Effector CD8-positive, alpha-beta T cell (primary cell): ENCODE data around the gene WDR45B.
"Not testable (repeated sequence)": the region's sequence is repeated elsewhere in the genome, so short reads cannot be mapped to it uniquely, and the experiment has no call there.

Experiments used
- DNase-seq: peaks from one replicate; lab custom pipeline; 2025; lab: John Stamatoyannopoulos, UW

The WDR45B gene

DNA sequence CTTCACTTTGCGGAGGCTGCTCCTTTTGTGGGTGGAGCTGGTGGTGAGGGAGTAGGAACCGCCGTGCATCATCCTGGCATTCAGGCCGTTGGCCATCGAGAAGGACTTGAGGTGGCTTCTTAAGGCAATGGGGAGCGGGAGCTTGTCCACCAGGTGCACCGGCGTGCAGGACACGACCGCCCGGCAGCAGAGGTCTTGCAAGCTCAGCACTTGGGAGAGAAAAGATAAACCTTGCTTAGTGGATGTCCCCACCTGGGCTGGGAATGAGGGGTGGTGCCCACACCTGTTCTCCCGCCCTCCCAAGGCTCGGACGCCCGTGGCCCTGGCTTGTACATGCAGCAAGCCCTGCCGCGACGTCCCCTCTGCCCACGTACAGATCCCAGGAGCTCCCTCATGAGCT lies 9.7 kb upstream of the WDR45B start:
- no peak for DNase-seq

DNA sequence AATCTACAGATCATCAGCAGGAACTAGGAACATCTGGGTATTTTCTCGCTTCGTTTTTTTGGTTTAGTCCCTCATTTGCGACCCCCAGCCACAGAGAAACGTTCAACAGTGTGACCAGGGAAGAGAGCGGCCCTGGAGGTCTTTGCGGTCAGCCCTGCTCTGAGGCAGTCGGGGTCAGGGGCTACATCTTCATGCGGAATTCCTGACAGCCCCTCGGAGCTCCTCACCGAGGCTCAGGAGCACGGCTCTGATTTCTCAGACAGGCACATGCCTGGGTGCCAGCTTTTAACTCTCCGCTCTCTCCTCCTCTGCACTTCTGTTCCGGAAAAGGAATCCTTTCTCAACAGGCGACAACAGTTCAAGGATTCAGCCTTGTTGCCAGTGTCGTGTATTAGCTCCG lies 8.0 kb upstream of the WDR45B start:
- no peak for DNase-seq

DNA sequence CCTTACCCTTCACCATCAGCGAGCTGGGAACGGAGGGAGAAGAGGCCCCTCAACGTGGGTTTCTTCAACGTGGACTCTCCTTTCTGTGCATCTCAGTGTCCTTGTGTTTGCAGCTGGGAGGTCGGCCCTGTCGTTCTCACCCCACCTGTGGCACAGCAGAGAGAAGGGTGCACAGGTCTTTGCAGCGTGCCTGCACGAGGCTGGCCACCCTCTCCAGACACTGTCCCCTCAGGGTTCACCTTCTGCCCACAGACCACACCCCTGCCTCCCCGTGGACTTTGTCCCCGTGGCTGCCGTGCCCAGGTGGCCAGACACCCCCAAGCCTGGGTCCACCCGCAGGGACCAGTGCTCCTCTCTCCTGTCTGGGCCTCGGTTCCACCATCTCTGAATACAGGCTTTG lies 7.3 kb upstream of the WDR45B start:
- DNase-seq: no peak

DNA sequence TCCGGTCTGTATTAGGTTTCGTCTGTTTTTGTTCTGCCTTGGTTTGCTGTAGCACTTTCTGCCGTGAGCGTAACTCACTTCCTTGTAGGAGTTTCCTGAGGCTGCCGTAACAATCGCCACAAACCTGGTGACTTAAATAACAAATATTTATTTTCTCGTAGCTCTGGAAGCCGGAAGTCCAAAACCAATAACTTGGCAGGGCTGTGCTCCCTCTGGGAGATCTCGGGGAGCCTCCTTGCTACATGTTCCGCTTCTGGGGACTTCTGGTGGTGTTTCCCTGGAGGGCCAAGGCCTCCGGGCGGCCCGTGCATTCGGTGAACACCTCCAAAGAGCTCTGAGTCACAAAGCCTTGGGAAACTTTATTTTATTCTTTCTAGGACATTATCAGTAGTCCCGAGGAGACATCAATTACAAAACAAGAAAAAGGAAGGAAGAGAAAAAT lies 6.8 kb upstream of the WDR45B start:
- no peak for DNase-seq

DNA sequence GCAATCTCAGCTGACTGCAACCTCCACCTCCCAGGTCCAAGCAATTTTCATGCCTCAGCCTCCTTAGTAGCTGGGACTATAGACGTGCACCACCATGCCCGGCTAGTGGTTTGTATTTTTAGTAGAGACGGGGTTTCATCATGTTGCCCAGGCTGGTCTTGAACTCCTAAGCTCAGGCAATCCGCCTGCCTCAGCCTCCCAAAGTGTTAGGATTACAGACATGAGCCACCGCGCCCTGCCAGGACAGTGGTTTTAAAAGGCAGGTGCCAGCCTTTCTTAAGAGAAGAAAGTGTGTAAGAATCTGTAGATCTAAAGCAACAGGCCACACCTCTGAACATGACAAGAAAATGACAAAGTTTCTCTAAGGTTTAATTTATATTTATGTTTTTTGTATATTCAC lies 6.4 kb upstream of the WDR45B start:
- DNase-seq: not testable (repeated sequence)

DNA sequence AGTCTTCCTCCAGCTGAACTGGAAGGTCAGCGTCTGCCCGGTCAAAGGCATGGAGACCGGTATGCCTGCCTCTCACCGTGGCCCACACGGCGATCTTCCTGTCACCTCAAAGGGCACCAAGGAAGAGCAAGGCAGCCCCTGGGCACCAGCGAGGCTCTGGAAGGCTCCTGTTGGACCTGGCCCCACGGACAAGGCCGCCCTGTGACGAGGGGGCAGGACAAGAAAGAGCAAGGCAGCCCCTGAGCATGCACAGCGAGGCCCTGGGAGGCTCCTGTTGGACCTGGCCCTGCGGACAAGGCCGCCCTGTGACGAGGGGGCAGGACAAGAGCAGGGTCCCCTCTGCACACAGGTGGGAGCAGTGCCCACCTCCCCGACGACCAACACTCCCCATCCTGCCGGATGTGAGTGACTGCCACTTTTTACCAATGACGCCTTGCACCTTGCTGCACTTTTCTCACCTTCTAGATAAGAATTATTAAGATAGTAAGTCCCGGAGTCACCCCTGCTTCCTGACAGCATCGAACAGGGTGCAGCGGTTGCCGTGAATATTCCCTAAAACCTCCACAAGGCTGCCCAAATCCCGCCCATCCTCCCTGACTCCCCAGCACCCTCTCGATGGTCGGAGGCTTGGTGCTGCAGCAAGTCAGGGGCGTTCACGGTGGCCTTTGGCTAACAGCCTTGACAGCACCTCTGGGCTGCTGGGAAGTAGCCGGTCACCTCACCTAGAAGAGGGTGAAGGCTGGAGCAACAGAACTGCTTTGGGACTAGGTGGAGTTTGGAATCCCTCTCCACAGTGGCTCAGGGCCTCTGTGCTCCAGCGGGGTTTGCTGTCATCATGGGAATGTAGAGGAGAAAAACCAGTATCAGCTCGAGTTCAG lies 5.6 kb upstream of the WDR45B start:
- no peak for DNase-seq

DNA sequence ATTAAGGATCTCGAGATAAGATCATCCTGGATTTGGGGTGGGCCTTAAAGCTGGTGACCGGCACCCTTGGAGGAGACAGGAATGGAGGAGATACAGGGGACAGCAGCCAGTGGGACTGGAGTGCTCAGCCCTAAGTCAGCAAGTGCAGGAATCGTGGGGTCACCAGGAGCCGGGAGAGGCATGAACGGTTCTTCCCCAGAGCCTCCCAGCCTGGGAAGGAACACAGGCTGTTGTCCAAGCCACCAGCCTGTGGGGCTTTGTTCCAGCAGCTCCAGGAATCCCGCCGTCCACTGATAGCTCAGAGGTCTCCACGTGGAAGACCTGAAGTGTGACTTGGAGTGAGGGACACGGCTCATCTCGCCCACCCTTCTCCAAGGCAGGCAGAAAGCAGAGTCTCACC lies 2.5 kb upstream of the WDR45B start:
- DNase-seq: no peak

DNA sequence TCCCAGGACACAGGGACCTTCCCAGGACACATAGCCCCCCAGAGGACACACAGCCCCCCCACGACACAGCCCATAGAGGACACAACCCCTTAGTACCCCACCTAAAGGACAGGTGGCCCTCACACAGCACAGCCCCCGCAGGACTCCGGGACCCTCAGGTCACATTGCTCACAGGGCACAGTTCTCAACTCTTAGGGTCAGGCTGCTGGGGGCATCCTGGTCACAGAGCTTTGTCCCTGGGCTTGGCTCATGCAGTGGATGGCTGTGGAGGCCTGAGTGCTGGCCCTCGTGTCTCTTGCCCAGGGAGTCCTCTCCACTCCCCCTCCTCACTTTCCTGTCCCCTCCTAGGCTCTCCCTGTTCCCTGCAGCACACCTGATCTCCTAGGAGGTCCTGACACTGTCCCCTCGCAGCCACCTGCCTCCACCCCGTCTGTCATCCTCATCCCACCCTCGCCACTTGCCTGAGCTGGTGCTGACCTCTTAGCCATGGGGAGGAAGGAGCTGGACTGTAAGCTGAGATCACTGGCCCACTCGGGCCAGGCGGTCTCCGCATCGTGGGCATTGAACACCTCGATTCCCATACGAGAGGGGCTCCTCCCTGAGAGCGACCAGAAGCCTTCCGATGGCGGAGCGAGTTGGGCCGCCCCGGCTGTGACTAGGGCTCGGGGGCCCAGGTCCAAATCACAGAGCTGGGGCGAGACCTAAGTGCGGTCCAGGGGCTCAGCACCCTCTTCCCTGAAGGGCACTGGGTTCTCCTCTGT lies 1.4 kb upstream of the WDR45B start:
- no peak for DNase-seq

DNA sequence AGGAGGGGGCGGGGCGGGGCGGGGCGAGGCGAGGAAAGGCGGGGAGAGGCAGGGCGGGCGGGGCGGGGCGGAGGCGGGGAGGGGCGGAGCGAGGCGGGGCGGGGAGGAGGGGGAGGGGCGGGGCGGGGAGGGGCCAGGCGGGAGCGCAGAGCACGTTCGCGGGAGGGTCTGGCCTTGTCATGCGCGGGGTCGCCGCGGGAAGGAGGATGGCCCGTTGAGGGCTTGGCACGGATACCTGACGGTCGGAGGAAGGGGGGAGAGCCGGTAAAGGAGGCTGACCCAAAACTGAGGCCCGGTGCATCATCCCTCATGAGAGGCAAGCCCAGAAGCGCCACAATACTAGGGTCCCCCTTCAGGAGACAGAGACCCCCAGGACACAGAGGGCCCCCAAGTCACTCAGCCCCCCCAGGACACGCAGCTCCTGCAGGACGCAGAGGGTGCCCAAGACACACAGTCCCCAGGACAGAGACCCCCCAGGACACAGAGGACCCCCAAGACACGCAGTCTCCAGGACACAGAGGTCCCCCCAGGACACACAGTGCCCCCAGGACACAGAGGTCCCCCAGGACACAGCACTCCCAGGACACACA lies 593 bp upstream of the WDR45B start:
- DNase-seq: no peak

DNA sequence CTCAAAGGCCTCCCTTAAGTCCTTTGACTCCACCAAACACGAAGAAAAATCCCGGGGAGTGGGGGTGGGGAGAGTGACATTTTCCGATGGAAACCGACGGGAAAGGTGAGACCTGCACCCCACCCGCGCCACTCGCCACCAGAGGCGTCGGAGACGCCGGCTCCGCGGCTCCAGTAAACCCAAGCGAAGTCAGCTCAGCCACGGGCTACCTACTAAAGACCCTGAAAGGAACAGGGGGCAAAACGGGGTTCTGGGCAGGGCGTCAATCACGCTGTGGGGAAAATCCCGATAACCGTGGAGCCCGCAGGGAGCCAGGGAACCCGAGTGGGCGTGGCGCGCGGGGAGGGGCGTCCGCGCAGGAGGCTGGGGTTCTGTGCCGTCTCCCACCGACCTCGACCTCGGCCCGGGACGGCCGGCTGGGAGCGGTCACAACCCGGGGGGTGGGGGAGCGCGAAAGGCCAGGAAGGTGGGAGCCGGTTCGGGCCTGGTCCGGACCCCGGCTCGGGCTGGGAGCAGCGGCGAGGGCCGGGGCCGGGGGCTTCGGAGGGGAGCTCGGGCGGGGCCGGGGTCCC lies 565 bp downstream of the WDR45B start:
- peak; percentile 60 for DNase-seq

DNA sequence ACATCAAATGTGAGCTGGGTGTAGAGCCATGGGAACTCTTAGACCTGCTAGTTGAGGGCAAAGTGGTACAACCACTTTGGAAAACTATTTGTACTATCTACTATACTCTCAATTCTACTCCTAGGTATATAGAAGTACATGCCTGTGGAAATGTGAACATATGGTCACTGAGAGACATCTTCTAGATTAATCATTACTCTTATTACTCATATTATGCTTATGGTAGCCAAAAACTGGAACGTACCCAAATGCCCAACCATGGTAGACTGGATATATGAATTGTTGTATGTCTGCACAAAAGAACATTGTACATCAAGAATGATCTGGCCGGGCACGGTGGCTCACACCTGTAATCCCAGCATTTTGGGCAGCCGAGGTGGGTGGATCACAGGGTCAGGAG lies 2.7 kb downstream of the WDR45B start:
- DNase-seq: no peak

DNA sequence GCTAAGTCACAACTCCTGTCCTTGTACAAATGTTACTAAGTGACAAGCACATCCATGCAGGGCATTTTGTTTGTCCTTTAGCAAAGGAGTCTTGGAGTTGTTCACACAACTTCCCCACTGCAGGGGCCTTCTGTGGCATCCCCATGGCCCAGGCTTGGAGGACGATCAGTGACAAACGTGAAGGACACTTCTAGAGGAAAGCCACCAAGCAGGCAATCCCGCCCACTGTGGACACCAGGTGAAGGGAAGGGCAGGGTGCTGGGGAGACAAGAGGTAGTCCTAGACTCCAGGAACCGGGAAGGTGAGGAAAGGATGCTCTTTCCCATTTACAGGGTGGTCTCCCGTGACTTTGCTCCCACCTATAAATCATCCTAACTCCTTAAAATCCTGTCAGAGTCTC lies 4.1 kb downstream of the WDR45B start:
- DNase-seq: no peak

DNA sequence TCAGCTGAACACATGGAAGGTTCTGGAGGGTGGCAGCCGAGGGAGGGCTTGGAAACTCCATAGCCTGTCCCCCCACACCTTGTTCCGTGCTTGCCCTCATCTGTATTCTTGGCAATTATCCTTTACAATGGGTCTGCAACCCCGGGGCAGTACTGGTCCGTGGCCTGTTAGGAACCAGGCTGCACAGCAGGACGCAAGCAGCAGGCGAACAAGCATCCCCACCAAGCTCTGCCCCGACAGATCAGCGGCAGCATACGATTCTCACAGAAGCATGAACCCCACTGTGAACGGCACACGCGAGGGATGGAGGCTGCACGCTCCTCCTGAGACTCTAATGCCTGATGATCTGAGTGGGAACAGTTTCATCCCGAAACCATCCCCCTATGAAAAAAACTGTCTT lies 6.2 kb downstream of the WDR45B start:
- DNase-seq: no peak

DNA sequence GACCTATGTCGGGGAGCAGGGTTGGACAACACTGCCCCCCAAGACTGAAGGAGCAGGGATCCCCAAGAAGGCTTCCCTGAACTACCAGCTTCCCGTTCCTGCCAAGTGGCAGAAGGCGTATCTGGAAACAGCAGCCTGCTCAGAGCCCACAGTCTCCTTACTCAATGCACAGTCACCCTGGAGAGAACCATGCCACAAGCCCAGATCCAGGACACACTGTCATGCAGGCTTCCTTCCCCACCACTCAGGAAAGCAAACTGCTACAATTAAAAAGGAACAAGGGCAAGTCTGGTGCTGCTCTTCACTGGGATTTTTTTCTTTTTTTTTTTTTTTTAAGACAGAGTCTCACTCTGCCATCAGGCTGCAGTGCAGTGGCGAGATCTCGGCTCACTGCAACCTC lies 8.2 kb downstream of the WDR45B start:
- no peak for DNase-seq

DNA sequence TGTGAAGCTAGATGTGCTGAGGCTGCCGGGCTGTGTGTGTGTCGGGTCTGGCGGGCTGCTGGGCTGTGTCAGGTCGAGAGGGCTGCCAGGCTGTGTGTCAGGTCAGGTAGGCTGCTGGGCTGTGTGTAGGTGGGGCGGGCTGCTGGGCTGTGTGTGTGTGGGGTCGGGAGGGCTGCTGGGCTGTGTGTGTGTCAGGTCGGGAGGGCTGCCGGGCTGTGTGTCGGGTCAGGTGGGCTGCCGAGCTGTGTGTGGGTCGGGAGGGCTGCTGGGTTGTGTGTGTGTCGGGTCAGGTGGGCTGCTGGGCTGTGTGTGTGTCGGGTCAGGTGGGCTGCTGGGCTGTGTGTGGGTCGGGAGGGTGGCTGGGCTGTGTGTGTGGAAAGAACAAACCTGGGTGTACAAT lies 8.6 kb downstream of the WDR45B start:
- no peak for DNase-seq

DNA sequence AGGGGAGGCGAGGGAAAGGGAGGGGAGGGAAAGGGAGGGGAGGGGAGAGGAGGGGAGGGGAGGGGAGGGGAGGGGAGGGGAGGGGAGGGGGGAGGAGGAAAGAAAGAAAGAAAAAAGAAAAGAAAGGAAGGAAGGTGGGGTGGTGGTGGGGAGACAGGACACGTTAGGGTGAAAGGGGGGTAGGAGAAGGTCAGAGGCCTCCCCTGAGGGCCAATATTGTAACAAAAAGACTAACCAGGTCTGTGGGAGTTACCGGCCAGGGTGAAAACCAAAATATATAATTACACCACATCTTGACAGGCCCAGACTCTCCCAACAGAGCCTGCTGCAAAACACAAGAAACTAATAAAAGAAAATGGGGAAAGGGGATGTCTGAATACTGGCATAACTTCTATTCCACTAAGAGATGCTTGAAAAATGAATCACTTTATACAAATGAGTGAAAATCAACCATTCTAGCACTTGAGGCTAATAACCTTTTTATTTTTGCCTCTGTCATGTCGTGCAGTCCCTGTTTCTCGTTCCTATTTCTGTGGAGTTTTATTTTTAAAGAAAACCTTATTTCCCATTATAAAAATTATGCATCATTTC lies 10.0 kb downstream of the WDR45B start:
- DNase-seq: no peak

DNA sequence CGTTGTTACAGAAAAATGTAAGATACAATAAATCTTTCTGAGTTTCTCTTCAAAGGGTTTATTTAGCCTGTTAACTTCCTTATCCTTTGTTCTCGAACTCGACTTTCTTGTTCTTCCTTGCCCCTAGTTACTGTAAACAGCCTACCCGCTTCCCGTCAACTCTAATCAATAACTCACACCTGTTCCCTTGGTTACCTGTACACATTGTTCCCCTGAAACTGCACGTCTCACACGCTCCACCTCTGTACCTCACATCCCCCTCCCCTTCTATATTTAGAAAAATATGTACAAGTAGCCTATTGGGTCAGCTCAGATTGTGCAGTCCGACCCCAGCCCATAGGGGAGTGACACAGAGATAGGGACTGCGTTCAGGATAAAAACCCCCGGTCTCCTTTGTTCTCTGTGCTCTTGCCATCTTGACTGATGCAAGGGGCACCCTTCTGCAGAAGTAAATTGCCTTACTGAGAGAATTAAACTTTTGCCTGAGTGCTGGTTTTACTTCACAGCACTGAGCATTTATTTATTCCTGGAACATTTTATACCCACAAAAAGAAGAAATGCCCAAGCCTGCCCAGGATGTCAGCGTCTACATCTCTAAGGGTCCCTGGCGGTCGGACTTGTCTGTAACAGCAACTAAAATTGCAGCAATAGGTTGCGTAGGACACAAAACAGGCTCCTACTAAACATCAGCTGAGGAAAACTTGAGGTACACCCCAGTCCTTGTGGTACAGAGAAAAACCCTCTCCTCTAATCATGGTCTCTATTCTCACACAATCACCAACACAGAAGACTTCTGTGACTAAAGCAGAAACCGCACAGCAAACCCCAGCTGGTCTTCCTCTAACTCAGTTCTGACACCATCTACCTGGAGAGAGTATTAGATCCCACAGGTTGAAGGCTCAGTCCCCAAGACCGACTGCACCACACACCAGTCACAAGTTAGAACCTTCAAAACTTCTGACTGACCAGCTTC lies 11.3 kb downstream of the WDR45B start:
- DNase-seq: no peak

DNA sequence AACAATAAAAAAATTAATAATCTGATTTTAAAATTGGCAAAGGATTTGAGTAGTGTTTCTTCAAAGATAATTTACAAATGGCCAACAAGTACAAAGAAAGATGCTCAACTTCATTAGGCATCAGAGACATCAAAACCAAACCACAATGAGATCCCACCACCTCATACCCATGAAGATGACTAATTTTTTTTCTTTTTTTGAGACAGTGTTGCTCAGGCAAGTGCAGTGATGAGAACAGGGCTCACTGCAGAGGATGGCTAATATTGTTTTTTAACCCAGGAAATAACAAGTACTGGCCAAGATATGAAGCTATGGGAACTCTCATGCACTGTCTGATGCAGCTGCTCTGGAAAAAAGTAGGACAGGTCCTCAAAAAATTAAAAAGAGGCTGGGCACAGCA lies 14.9 kb downstream of the WDR45B start:
- no peak for DNase-seq

DNA sequence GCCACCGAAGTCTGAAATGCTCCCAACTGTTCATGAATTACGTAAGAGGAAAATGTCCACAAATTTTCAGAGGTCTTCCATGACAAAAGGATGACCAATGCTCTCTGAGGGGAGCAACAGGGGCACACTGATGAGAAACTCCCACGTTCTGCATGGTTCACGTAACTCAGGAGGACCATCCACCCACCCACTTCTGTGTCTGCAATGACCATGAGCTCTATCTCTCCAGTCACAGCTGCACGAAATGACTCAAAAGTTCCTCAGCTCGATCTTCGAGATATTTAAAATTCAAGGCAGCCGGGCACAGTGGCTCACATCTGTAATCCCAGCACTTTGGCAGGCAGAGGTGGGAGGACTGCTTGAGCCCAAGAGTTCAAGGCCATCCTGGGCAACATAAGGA lies 15.8 kb downstream of the WDR45B start:
- no peak for DNase-seq

DNA sequence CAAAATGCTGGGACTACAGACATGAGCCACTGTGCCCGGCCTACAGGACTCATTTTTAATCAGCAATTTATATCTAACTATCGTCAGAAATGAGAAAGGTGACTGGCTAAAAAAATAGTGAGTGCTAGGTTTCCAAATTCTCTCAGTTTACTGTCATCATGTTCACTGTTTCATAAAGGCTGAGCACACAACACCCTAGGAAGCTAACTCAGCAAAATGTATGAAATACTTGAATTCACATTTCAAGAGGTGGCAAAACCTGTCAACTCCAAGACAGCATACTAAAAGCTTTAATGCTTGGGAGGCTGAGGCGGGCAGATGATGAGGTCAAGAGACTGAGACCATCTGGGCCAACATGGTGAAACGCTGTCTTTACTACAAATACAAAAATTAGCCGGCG lies 16.7 kb downstream of the WDR45B start:
- no peak for DNase-seq

DNA sequence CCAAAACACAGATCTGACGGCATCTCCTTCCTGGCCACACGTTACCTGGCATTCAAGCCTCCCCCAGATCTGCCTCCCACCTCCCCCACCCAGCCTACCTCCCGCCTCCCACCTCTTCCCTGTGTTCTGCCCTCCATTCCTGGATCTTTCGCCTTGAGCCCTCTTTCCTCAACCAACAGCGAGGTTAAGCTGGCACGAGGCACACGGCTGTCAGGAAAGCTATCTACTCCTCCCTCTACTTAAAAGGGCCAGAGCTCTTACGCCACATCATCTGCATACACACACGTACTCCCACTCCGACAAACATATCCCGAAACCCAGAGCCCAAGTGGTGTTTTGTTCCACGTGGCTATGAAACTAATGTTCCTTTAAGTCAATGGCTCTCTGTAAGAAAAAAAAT lies 18.0 kb downstream of the WDR45B start:
- DNase-seq: no peak
